ENCODE results near the gene PPHLN1. TPM values are rescaled to one million over a fixed set of nuclear protein-coding genes. Genes with fewer than 3 reads are reported as not detected.

PPHLN1 gene
- total RNA-seq, 2 donors from 2014 or later, result 36.8 to 39.7 TPM

- Histone ChIP-seq H3K9me3 (no peaks in the 10 kb centered on the region), H3K27ac (no peak overlapping the region), H3K27me3 (no peaks in the 10 kb centered on the region), H3K36me3 (no peaks in the 10 kb centered on the region), H3K9ac (ENCODE audit: low read depth in 2 of 2, low read length in 2 of 2) (no peak overlapping the region), H3K4me3 (no peak overlapping the region), H3K4me1 (no peaks in the 10 kb centered on the region)
- no peak for DNase-seq
- intact Hi-C loops (cut with DNase I), result no loop called here
- TF ChIP-seq, protein P1, sequence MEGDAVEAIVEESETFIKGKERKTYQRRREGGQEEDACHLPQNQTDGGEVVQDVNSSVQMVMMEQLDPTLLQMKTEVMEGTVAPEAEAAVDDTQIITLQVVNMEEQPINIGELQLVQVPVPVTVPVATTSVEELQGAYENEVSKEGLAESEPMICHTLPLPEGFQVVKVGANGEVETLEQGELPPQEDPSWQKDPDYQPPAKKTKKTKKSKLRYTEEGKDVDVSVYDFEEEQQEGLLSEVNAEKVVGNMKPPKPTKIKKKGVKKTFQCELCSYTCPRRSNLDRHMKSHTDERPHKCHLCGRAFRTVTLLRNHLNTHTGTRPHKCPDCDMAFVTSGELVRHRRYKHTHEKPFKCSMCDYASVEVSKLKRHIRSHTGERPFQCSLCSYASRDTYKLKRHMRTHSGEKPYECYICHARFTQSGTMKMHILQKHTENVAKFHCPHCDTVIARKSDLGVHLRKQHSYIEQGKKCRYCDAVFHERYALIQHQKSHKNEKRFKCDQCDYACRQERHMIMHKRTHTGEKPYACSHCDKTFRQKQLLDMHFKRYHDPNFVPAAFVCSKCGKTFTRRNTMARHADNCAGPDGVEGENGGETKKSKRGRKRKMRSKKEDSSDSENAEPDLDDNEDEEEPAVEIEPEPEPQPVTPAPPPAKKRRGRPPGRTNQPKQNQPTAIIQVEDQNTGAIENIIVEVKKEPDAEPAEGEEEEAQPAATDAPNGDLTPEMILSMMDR (IDR thresholded peaks at IDR 0.05), result no peak
Observed at GRCh38 chr12:42428850-42429249, 102.9 kb downstream of the PPHLN1 start.

DNA sequence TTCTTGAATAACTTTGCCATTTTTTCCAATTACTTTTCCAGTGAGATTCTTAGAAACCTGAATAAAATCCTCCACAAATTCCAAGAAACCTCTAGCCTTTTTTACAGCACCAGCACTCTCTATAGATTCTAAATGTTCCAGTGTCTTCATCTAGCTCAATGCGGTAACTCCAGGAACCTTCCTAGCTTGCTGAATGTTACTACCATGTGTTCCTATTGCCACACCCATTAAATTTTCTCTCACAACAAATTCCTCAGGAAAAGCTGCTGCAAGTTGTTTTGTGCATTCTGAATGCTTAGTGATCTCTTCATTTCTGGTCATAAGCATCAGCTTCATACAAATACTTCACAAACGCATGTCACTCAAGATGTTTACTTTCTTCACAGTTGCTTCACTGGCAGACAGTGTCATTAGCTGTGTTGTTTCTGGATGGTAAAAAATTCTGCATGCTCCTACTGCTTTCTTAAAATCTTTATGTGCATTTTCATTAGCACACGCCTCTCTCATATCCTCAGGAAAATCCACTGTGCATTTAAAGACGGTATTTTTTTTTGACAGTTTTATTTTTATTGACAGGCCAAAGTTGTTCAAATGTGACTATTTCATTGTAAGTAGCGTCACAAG lies 106.7 kb downstream of the PPHLN1 start:
- Histone ChIP-seq H3K9me3 (no peaks in the 10 kb centered on the region), H3K9ac (ENCODE audit: low read depth in 2 of 2, low read length in 2 of 2) (no peak overlapping the region), H3K27me3 (no peaks in the 10 kb centered on the region), H3K4me1 (no peaks in the 10 kb centered on the region), H3K4me3 (no peak overlapping the region), H3K27ac (no peak overlapping the region), H3K36me3 (no peaks in the 10 kb centered on the region)
- TF ChIP-seq, protein P1 (IDR thresholded peaks at IDR 0.05), result no peak
- no peak for DNase-seq
- intact Hi-C loops (cut with DNase I), result no loop called here

- Histone ChIP-seq H3K27ac (no peak overlapping the region), H3K4me1 (no peaks in the 10 kb centered on the region), H3K9ac (ENCODE audit: low read depth in 2 of 2, low read length in 2 of 2) (no peak overlapping the region), H3K9me3 (no peaks in the 10 kb centered on the region), H3K27me3 (no peaks in the 10 kb centered on the region), H3K4me3 (no peak overlapping the region), H3K36me3 (no peaks in the 10 kb centered on the region)
- intact Hi-C loops (cut with DNase I), result no loop called here
- TF ChIP-seq, protein P1 (IDR thresholded peaks at IDR 0.05), result no peak
- DNase-seq, result no peak
Observed at GRCh38 chr12:42440608-42441007, 114.6 kb downstream of the PPHLN1 start.

DNA sequence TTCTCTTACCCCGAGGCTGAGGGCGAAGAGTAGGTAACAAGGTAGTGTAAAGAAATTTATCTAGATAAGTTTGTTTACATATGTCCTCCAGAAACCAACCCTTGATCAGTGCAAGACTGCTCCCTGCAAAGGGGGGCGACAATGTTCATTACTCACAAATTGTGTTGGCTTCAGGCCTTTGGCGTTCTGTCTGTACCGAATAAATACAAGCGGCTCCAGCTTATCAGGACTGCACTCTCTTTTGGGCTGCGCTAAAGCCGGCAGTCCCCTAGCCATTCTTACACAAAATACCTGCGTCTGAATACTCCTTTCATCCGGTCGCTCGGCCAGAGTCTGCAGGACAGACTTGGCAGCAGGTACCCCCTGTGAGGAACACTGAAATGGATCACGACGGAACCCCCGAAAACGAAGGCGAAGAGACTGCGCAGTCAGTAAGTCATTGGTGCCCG lies 116.4 kb downstream of the PPHLN1 start:
- intact Hi-C loops (cut with DNase I), result no loop called here
- Histone ChIP-seq H3K36me3 (no peaks in the 10 kb centered on the region), H3K4me1 (no peaks in the 10 kb centered on the region), H3K27me3 (no peaks in the 10 kb centered on the region), H3K9me3 (no peaks in the 10 kb centered on the region), H3K9ac (ENCODE audit: low read depth in 2 of 2, low read length in 2 of 2) (no peak overlapping the region), H3K4me3 (no peak overlapping the region), H3K27ac (no peak overlapping the region)
- DNase-seq, result no peak
- TF ChIP-seq, protein P1 (IDR thresholded peaks at IDR 0.05), result no peak

- H3K9me3 ChIP-seq, result no peaks in the 10 kb centered on the region
- DNase-seq, result no peak
- no peak overlapping the region for H3K9ac ChIP-seq (ENCODE audit: low read depth in 2 of 2, low read length in 2 of 2)
- no peaks in the 10 kb centered on the region for H3K27me3 ChIP-seq
- H3K4me3 ChIP-seq, result no peak overlapping the region
- TF ChIP-seq, protein P1 (IDR thresholded peaks at IDR 0.05), result no peak
- no peak overlapping the region for H3K27ac ChIP-seq
- H3K36me3 ChIP-seq, result no peaks in the 10 kb centered on the region
- intact Hi-C loops (cut with DNase I), result no loop called here
- no peaks in the 10 kb centered on the region for H3K4me1 ChIP-seq
Observed at GRCh38 chr12:42442888-42443287, 116.9 kb downstream of the PPHLN1 start.

All from colonic mucosa (tissue), 4 donors.